Breast epithelium (tissue), 4 donors: ENCODE data around the gene HDC. TPM values are rescaled to one million over a fixed set of nuclear protein-coding genes. Genes with fewer than 3 reads are reported as not detected.

Source experiments
- DNase-seq, 2 donors: peaks; one replicate each; pipeline ENCODE4 v3.0.0-alpha.2; 2019; ENCODE audit warnings: low spot score in 2 of 2
- H3K27ac ChIP-seq, 2 donors: fragments of 200-600 bp; sonication (generic) in 1 of 2; one replicate each; pipeline ENCODE4 v1.5.1; 2016 to 2019; ENCODE audit warnings: mild to moderate bottlenecking in 1 of 2
- H3K27me3 ChIP-seq, 2 donors: fragments of 200-600 bp; sonication (generic) in 1 of 2; one replicate each; pipeline versions ENCODE4 v1.5.1 to v1.6.0; 2017 to 2019; ENCODE audit warnings: control low read depth in 1 of 2, mild to moderate bottlenecking in 1 of 2
- H3K36me3 ChIP-seq: fragments of 200-600 bp; one replicate; pipeline ENCODE4 v1.5.1; 2019
- H3K4me1 ChIP-seq, 2 donors: fragments of 200-600 bp; sonication (generic); one replicate each; pipeline ENCODE4 v1.5.1; 2016 to 2019; ENCODE audit warnings: control low read depth in 1 of 2
- H3K4me3 ChIP-seq, 3 donors: fragments of 200-600 bp; sonication (generic); 1 replicate in 2 of 3; 2 replicates in 1 of 3; pipeline ENCODE4 v1.5.1; 2016 to 2019; ENCODE audit warnings: mild to moderate bottlenecking in 3 of 3, moderate library complexity in 2 of 3
- H3K9me3 ChIP-seq, 2 donors: fragments of 200-600 bp; sonication (generic) in 1 of 2; one replicate each; pipeline ENCODE4 v1.5.1; 2016 to 2019; ENCODE audit warnings: control low read depth in 1 of 2
- POLR2A ChIP-seq: fragments of 450-650 bp; IDR thresholded peaks from one replicate; pipeline ENCODE4 v1.6.1; 2016; ENCODE audit warnings: antibody characterized with exemption, mild to moderate bottlenecking, moderate library complexity
- POLR2AphosphoS5 ChIP-seq, 3 donors: sonication (generic); formaldehyde crosslinking; IDR thresholded peaks; one replicate each; pipeline ENCODE4 v1.6.1; 2017; ENCODE audit warnings: antibody characterized with exemption in 3 of 3
- intact Hi-C: fragments of 100-400 bp; cut with DNase I; formaldehyde crosslinking; loops from one replicate; pipeline ENCODE4 v1.15.1; 2023; ENCODE audit warnings: low total_unique reads
- total RNA-seq, 3 donors: library from RNA; depleted of rRNA; stranded (reverse); fragments of >200 nt; gene quantifications; one replicate each; pipeline ENCODE4 v1.1.0, GENCODE V29; 2016
- TF ChIP-seq, protein P1 (sequence below), 3 donors: fragments of 450-650 bp; IDR thresholded peaks; one replicate each; pipeline ENCODE4 v1.5.1; 2016 to 2017; ENCODE audit warnings: antibody characterized with exemption in 3 of 3, mild to moderate bottlenecking in 3 of 3, moderate library complexity in 3 of 3

The HDC gene
- total RNA-seq, 3 donors from 2014 or later, result 1.0 to 11.0 TPM; not detected in 1

DNA sequence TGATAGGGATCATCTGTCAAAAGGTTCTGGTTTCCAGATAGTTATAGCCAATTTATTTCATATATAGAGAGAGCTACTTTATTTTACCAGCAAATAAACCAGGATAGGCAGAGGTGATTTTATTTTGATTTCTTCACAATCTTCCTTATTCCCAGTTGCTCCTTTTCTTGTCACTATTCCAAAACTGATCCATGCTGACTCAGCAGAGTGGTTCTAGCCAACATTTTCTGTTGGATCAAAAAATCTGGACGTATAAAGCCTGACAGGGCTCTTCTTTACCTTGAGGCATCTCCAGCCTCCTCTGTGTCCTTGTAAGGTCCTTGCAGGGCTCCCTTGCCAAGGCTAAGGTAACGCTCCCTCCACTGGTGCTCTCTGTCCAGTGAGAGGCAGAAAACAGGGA lies 15.8 kb downstream of the HDC start:
- Histone ChIP-seq H3K4me1 (no peaks in the 10 kb centered on the region), H3K9me3 (no peaks in the 10 kb centered on the region), H3K36me3 (no peaks in the 10 kb centered on the region), H3K4me3 (no peak overlapping the region), H3K27ac (no peak overlapping the region), H3K27me3 (no peaks in the 10 kb centered on the region)
- no peak for DNase-seq
- TF ChIP-seq, protein P1, sequence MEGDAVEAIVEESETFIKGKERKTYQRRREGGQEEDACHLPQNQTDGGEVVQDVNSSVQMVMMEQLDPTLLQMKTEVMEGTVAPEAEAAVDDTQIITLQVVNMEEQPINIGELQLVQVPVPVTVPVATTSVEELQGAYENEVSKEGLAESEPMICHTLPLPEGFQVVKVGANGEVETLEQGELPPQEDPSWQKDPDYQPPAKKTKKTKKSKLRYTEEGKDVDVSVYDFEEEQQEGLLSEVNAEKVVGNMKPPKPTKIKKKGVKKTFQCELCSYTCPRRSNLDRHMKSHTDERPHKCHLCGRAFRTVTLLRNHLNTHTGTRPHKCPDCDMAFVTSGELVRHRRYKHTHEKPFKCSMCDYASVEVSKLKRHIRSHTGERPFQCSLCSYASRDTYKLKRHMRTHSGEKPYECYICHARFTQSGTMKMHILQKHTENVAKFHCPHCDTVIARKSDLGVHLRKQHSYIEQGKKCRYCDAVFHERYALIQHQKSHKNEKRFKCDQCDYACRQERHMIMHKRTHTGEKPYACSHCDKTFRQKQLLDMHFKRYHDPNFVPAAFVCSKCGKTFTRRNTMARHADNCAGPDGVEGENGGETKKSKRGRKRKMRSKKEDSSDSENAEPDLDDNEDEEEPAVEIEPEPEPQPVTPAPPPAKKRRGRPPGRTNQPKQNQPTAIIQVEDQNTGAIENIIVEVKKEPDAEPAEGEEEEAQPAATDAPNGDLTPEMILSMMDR (IDR thresholded peaks at IDR 0.05), result no peak
- no peak for TF ChIP-seq POLR2A
- TF ChIP-seq POLR2AphosphoS5 (IDR thresholded peaks at IDR 0.05), result no peak
- intact Hi-C loops, result no loop called here

GRCh38 chr15:50248994-50249582 lies 16.4 kb downstream of the HDC start:
- no peaks in the 10 kb centered on the region for H3K4me1 ChIP-seq
- no peaks in the 10 kb centered on the region for H3K9me3 ChIP-seq
- H3K36me3 ChIP-seq, result no peaks in the 10 kb centered on the region
- intact Hi-C loops, result no loop called here
- no peak overlapping the region for H3K27ac ChIP-seq
- no peak overlapping the region for H3K4me3 ChIP-seq
- no peaks in the 10 kb centered on the region for H3K27me3 ChIP-seq
- DNase-seq, result no peak
- TF ChIP-seq POLR2AphosphoS5 (IDR thresholded peaks at IDR 0.05) (no peak), POLR2A (no peak)
- TF ChIP-seq, protein P1 (IDR thresholded peaks at IDR 0.05), result no peak

DNA sequence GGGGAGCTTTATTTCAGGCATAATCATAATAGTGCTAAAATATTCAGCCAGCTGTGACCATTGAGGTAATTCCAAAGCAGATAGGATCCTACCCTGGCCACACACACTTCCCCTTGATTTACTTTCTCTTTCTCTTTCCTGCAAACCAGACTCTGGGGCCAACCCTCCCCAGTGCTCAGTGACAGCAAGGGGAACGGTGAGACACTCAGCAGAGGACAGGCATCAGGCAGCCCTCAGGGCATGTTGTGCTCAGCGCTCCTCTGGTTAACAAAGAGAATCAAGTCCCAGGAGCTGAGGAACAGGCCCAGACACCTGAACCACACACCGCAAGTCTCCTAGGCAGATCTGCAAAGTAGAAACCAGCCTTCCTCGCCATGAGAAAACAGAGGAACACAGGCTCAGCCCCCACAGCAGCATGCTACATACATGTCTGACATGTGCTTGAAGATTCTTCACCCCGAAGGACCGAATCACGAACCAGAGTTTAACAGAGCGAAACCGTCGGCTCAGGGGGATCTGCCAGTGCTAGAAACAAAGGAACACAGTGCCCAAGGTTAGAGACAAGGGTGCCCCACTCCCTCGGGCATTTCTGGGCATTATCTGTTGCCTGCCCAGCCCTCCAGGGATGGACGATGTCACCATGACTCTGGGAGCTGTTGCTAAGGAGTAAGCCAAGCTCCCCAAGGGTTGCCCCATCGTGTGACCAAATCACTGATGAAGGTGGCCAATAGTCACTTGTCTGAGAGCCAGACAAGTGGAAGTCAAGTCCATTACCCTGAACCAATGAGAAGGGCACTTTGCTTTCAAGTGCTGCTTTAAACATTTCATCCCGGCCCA lies 17.5 kb downstream of the HDC start:
- Histone ChIP-seq H3K4me1 (no peaks in the 10 kb centered on the region), H3K27me3 (no peaks in the 10 kb centered on the region), H3K9me3 (no peaks in the 10 kb centered on the region), H3K4me3 (peak overlapping the region in 1 of 3 donors; percentile 25), H3K36me3 (no peaks in the 10 kb centered on the region), H3K27ac (no peak overlapping the region)
- TF ChIP-seq, protein P1 (IDR thresholded peaks at IDR 0.05), result no peak
- TF ChIP-seq POLR2AphosphoS5 (IDR thresholded peaks at IDR 0.05) (no peak), POLR2A (no peak)
- DNase-seq, result no peak
- intact Hi-C loops, result no loop called here

DNA sequence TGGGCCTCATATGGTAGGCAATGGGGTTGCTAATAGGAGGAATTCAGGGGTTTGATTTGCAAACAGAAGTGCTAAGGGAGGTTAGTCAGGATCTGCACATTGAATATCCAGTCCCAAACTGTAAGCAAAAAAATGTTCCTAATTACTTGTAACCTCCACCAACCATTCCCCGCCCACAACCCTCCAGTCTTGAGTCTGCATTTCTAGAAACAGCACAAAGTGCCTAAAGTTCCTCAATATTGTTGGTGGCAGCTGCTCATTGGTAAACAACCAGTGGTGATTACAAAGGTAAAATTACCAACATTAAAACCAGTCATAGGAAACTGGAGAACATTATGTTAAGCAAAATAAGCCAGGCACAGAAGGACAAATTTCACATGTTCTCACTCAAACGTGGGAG lies 18.9 kb downstream of the HDC start:
- DNase-seq, result no peak
- H3K36me3 ChIP-seq, result no peaks in the 10 kb centered on the region
- H3K4me3 ChIP-seq, result no peak overlapping the region
- intact Hi-C loops, result no loop called here
- no peaks in the 10 kb centered on the region for H3K9me3 ChIP-seq
- H3K27me3 ChIP-seq, result no peaks in the 10 kb centered on the region
- H3K27ac ChIP-seq, result no peak overlapping the region
- no peak for TF ChIP-seq POLR2A
- TF ChIP-seq, protein P1 (IDR thresholded peaks at IDR 0.05), result no peak
- no peak for TF ChIP-seq POLR2AphosphoS5 (IDR thresholded peaks at IDR 0.05)
- no peaks in the 10 kb centered on the region for H3K4me1 ChIP-seq

- Histone ChIP-seq H3K27me3 (no peaks in the 10 kb centered on the region), H3K9me3 (no peaks in the 10 kb centered on the region), H3K4me3 (no peak overlapping the region), H3K27ac (no peak overlapping the region), H3K4me1 (no peaks in the 10 kb centered on the region), H3K36me3 (no peaks in the 10 kb centered on the region)
- no peak for TF ChIP-seq POLR2A
- no peak for TF ChIP-seq POLR2AphosphoS5 (IDR thresholded peaks at IDR 0.05)
- TF ChIP-seq, protein P1 (IDR thresholded peaks at IDR 0.05), result no peak
- no peak for DNase-seq
- intact Hi-C loops, result no loop called here
These were observed 20.4 kb downstream of the HDC start for GRCh38 chr15:50244959-50245624.
